ENCODE results near the gene OTUD3. TPM values are rescaled to one million over a fixed set of nuclear protein-coding genes. Genes with fewer than 3 reads are reported as not detected.

OTUD3 gene
- total and polyA plus RNA-seq, 9 of the 15 experiments (the other 6 are each of a cell fraction or from before 2014, with no cell fraction given): 2.0 to 16.6 (median 11.0) TPM

DNA sequence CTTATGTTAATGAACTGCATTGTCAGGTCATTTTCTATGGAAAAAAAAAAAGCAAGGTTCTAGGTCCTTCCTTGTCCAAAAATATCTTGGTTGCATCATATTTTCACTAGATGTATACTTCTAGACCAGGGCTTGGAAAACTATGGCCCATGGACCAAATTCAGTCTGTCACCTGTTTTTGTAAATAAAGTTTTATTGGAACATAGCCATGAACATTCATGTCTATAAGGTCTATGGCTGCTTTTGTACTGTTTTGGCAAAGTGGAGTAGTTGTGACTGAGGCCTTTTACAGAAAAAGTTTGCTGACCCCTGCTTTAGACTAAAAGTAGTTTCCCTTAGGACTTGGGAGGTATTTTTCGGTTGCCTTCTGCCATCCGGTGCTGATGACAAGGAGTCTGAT, 60.5 kb downstream of the OTUD3 start:
- Histone ChIP-seq H3K4me3 (no peak overlapping the region), H3K9me1 (ENCODE audit: control insufficient read depth, insufficient read depth, low read length) (no peaks in the 10 kb centered on the region), H3K36me3 (ENCODE audit: control insufficient read depth, insufficient read depth, low read length) (no peaks in the 10 kb centered on the region), H3K27me3 (ENCODE audit: control insufficient read depth in 2 of 2, insufficient read depth in 2 of 2, low read length in 2 of 2) (0 out of 5 replicates have a peak, but pooled peaks cover 0 to 12% of the 10 kb centered on the region in 2 experiments), H4K20me1 (replicated peaks; ENCODE audit: control insufficient read depth, insufficient read depth, low read length) (no peaks in the 10 kb centered on the region), H3K4me1 (replicated peaks in 1 of 2; ENCODE audit: control insufficient read depth in 2 of 2, insufficient read depth in 2 of 2, low read length in 2 of 2) (no peaks in the 10 kb centered on the region), H3K79me2 (ENCODE audit: control insufficient read depth, insufficient read depth, low read length) (no peaks in the 10 kb centered on the region), H3K9me3 (replicated peaks; ENCODE audit: control insufficient read depth, insufficient read depth, low read depth, low read length) (no peaks in the 10 kb centered on the region), H3K4me2 (ENCODE audit: insufficient read depth, low read length) (no peak overlapping the region), H2AFZ (ENCODE audit: low read depth, low read length) (no peak overlapping the region), H3K9ac (ENCODE audit: insufficient read depth in 1 of 2, low read depth in 2 of 2, low read length in 2 of 2) (no peak overlapping the region), H3K27ac (ENCODE audit: extremely low read depth, low read depth, low read length) (no peak overlapping the region)
- ATAC-seq (no peak), FAIRE-seq (no peak), DNase-seq (ENCODE audit: extremely low read depth in 1 of 4, low spot score in 3 of 4) (no peak)
- CTCF ChIA-PET (ENCODE audit: low intra/inter-chr PET ratio): no interaction called here
- in situ Hi-C loops (cut with MboI): no loop called here
- POLR2A ChIA-PET: no interaction called here
- intact Hi-C loops (cut with micrococcal nuclease): no loop called here
- no TSS peak for BruUV-seq (replicated peaks)
- WGBS (ENCODE audit: insufficient coverage, low coverage, missing lambda C conversion rate): 8% methylated on average over 2 of the region's 2 CpGs
- TF ChIP-seq, protein P1, sequence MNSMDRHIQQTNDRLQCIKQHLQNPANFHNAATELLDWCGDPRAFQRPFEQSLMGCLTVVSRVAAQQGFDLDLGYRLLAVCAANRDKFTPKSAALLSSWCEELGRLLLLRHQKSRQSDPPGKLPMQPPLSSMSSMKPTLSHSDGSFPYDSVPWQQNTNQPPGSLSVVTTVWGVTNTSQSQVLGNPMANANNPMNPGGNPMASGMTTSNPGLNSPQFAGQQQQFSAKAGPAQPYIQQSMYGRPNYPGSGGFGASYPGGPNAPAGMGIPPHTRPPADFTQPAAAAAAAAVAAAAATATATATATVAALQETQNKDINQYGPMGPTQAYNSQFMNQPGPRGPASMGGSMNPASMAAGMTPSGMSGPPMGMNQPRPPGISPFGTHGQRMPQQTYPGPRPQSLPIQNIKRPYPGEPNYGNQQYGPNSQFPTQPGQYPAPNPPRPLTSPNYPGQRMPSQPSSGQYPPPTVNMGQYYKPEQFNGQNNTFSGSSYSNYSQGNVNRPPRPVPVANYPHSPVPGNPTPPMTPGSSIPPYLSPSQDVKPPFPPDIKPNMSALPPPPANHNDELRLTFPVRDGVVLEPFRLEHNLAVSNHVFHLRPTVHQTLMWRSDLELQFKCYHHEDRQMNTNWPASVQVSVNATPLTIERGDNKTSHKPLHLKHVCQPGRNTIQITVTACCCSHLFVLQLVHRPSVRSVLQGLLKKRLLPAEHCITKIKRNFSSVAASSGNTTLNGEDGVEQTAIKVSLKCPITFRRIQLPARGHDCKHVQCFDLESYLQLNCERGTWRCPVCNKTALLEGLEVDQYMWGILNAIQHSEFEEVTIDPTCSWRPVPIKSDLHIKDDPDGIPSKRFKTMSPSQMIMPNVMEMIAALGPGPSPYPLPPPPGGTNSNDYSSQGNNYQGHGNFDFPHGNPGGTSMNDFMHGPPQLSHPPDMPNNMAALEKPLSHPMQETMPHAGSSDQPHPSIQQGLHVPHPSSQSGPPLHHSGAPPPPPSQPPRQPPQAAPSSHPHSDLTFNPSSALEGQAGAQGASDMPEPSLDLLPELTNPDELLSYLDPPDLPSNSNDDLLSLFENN (IDR thresholded peaks at IDR 0.05; ENCODE audit: low read depth in 2 of 2, low read length in 2 of 2): no peak
- TF ChIP-seq SNIP1 (IDR thresholded peaks at IDR 0.05; ENCODE audit: low read depth) (no peak), ZFP1 (CRISPR knock-in tag; IDR thresholded peaks at IDR 0.05) (no peak)
- TF ChIP-seq, protein P2, sequence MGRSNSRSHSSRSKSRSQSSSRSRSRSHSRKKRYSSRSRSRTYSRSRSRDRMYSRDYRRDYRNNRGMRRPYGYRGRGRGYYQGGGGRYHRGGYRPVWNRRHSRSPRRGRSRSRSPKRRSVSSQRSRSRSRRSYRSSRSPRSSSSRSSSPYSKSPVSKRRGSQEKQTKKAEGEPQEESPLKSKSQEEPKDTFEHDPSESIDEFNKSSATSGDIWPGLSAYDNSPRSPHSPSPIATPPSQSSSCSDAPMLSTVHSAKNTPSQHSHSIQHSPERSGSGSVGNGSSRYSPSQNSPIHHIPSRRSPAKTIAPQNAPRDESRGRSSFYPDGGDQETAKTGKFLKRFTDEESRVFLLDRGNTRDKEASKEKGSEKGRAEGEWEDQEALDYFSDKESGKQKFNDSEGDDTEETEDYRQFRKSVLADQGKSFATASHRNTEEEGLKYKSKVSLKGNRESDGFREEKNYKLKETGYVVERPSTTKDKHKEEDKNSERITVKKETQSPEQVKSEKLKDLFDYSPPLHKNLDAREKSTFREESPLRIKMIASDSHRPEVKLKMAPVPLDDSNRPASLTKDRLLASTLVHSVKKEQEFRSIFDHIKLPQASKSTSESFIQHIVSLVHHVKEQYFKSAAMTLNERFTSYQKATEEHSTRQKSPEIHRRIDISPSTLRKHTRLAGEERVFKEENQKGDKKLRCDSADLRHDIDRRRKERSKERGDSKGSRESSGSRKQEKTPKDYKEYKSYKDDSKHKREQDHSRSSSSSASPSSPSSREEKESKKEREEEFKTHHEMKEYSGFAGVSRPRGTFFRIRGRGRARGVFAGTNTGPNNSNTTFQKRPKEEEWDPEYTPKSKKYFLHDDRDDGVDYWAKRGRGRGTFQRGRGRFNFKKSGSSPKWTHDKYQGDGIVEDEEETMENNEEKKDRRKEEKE (IDR thresholded peaks at IDR 0.05; ENCODE audit: borderline replicate concordance in 1 of 2, control insufficient read depth in 1 of 2, low read depth in 2 of 2, low read length in 1 of 2): no peak
- TF ChIP-seq, protein P3, sequence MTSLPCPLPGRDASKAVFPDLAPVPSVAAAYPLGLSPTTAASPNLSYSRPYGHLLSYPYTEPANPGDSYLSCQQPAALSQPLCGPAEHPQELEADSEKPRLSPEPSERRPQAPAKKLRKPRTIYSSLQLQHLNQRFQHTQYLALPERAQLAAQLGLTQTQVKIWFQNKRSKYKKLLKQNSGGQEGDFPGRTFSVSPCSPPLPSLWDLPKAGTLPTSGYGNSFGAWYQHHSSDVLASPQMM (CRISPR knock-in tag; IDR thresholded peaks at IDR 0.05): no peak
